HUES6 (cell line): ENCODE data around the gene FMNL2.

Experiments used
- H3K27ac ChIP-seq: 2 replicates; pipeline ENCODE4 v1.7.0; 2013; ENCODE audit warnings: low read depth, mild to moderate bottlenecking, low read length, inconsistent platforms
- H3K27me3 ChIP-seq: 2 replicates; pipeline ENCODE4 v1.6.1; 2013; ENCODE audit warnings: low read length; ENCODE audit not compliant: control insufficient read depth, insufficient read depth
- H3K36me3 ChIP-seq: 2 replicates; pipeline ENCODE4 v1.6.1; 2013; ENCODE audit warnings: low read length; ENCODE audit not compliant: control insufficient read depth, insufficient read depth
- H3K4me1 ChIP-seq: 2 replicates; pipeline ENCODE4 v1.6.1; 2013; ENCODE audit warnings: low read length; ENCODE audit not compliant: control insufficient read depth, insufficient read depth
- H3K4me3 ChIP-seq: 2 replicates; pipeline ENCODE4 v1.5.1; 2013; ENCODE audit warnings: low read depth, low read length
- H3K9ac ChIP-seq: one replicate; pipeline ENCODE4 v1.6.1; 2013; ENCODE audit warnings: mild to moderate bottlenecking, low read length
- H3K9me3 ChIP-seq: 2 replicates; pipeline ENCODE4 v1.6.1; 2013; ENCODE audit warnings: low read depth, low read length; ENCODE audit not compliant: control insufficient read depth, insufficient read depth

FMNL2 gene

GRCh38 chr2:152452256-152452973 lies 117.4 kb downstream of the FMNL2 start:
- Histone ChIP-seq H3K9ac (peak overlapping the region; percentile 69), H3K9me3 (no peaks in the 10 kb centered on the region), H3K27ac (peak overlapping the region; percentile 81; the same call in 1 of the 2 replicates)

GRCh38 chr2:152453129-152453911 lies 118.3 kb downstream of the FMNL2 start:
- peak overlapping the region; percentile 81 for H3K27ac ChIP-seq
- no peaks in the 10 kb centered on the region for H3K36me3 ChIP-seq
- H3K4me3 ChIP-seq: peak overlapping the region; percentile 39
- no peaks in the 10 kb centered on the region for H3K9me3 ChIP-seq
- H3K9ac ChIP-seq: peak overlapping the region; percentile 79
- H3K27me3 ChIP-seq: no peaks in the 10 kb centered on the region
- peaks cover 64% of the 10 kb centered on the region for H3K4me1 ChIP-seq

More at GRCh38 chr2:152452256-152452973, 117.4 kb downstream of the FMNL2 start:
- H3K36me3 ChIP-seq: no peaks in the 10 kb centered on the region
- peaks cover 66% of the 10 kb centered on the region for H3K4me1 ChIP-seq
- peak overlapping the region; percentile 23 for H3K4me3 ChIP-seq
- no peaks in the 10 kb centered on the region for H3K27me3 ChIP-seq

GRCh38 chr2:152454371-152454770 lies 119.4 kb downstream of the FMNL2 start:
- Histone ChIP-seq H3K27me3 (no peaks in the 10 kb centered on the region), H3K9ac (no peak overlapping the region), H3K36me3 (no peaks in the 10 kb centered on the region), H3K9me3 (no peaks in the 10 kb centered on the region), H3K4me1 (peaks cover 53% of the 10 kb centered on the region), H3K27ac (no peak overlapping the region), H3K4me3 (no peak overlapping the region)

GRCh38 chr2:152454960-152455359 lies 120.0 kb downstream of the FMNL2 start:
- no peak overlapping the region for H3K27ac ChIP-seq
- no peaks in the 10 kb centered on the region for H3K9me3 ChIP-seq
- H3K27me3 ChIP-seq: no peaks in the 10 kb centered on the region
- peaks cover 48% of the 10 kb centered on the region for H3K4me1 ChIP-seq
- H3K9ac ChIP-seq: no peak overlapping the region
- H3K4me3 ChIP-seq: no peak overlapping the region
- no peaks in the 10 kb centered on the region for H3K36me3 ChIP-seq

- Histone ChIP-seq H3K9me3 (no peaks in the 10 kb centered on the region), H3K27me3 (no peaks in the 10 kb centered on the region), H3K9ac (no peak overlapping the region), H3K27ac (no peak overlapping the region), H3K4me1 (peaks cover 40% of the 10 kb centered on the region), H3K4me3 (no peak overlapping the region), H3K36me3 (no peaks in the 10 kb centered on the region)
Observed at GRCh38 chr2:152455738-152456137, 120.8 kb downstream of the FMNL2 start.

- Histone ChIP-seq H3K4me1 (peaks cover 39% of the 10 kb centered on the region), H3K27ac (no peak overlapping the region), H3K9me3 (no peaks in the 10 kb centered on the region), H3K36me3 (no peaks in the 10 kb centered on the region), H3K27me3 (no peaks in the 10 kb centered on the region), H3K4me3 (no peak overlapping the region), H3K9ac (no peak overlapping the region)
Observed at GRCh38 chr2:152456262-152456661, 121.3 kb downstream of the FMNL2 start.

GRCh38 chr2:152458441-152458940 lies 123.5 kb downstream of the FMNL2 start:
- no peaks in the 10 kb centered on the region for H3K27me3 ChIP-seq
- peaks cover 22% of the 10 kb centered on the region for H3K4me1 ChIP-seq
- H3K4me3 ChIP-seq: no peak overlapping the region
- no peak overlapping the region for H3K27ac ChIP-seq
- no peaks in the 10 kb centered on the region for H3K36me3 ChIP-seq
- H3K9me3 ChIP-seq: no peaks in the 10 kb centered on the region
- H3K9ac ChIP-seq: no peak overlapping the region

GRCh38 chr2:152459091-152459490 lies 124.1 kb downstream of the FMNL2 start:
- no peak overlapping the region for H3K4me3 ChIP-seq
- no peak overlapping the region for H3K9ac ChIP-seq
- H3K4me1 ChIP-seq: peaks cover 19% of the 10 kb centered on the region

GRCh38 chr2:152460567-152460966 lies 125.6 kb downstream of the FMNL2 start:
- H3K9ac ChIP-seq: no peak overlapping the region
- peaks cover 21% of the 10 kb centered on the region for H3K4me1 ChIP-seq
- no peak overlapping the region for H3K27ac ChIP-seq
- no peak overlapping the region for H3K4me3 ChIP-seq
- no peaks in the 10 kb centered on the region for H3K36me3 ChIP-seq
- H3K27me3 ChIP-seq: no peaks in the 10 kb centered on the region
- no peaks in the 10 kb centered on the region for H3K9me3 ChIP-seq

More at GRCh38 chr2:152459091-152459490, 124.1 kb downstream of the FMNL2 start:
- H3K27ac ChIP-seq: no peak overlapping the region
- no peaks in the 10 kb centered on the region for H3K27me3 ChIP-seq
- H3K36me3 ChIP-seq: no peaks in the 10 kb centered on the region
- H3K9me3 ChIP-seq: no peaks in the 10 kb centered on the region

- H3K4me3 ChIP-seq: no peak overlapping the region
- no peak overlapping the region for H3K9ac ChIP-seq
- no peaks in the 10 kb centered on the region for H3K9me3 ChIP-seq
- H3K27ac ChIP-seq: no peak overlapping the region
- H3K4me1 ChIP-seq: peaks cover 33% of the 10 kb centered on the region
- H3K36me3 ChIP-seq: no peaks in the 10 kb centered on the region
- H3K27me3 ChIP-seq: no peaks in the 10 kb centered on the region
Observed at GRCh38 chr2:152462120-152462519, 127.1 kb downstream of the FMNL2 start.

- Histone ChIP-seq H3K9ac (no peak overlapping the region), H3K9me3 (no peaks in the 10 kb centered on the region), H3K4me1 (peaks cover 40% of the 10 kb centered on the region), H3K27me3 (no peaks in the 10 kb centered on the region), H3K36me3 (no peaks in the 10 kb centered on the region), H3K4me3 (no peak overlapping the region), H3K27ac (no peak overlapping the region)
Observed at GRCh38 chr2:152462779-152463178, 127.8 kb downstream of the FMNL2 start.
